ENCODE results near the gene SERTAD4.
A peak's percentile ranks its signal among the peaks of the same experiment; 100 is the strongest.
"Not testable (repeated sequence)": the region's sequence is repeated elsewhere in the genome, so short reads cannot be mapped to it uniquely, and the experiment has no call there.

The SERTAD4 gene

DNA sequence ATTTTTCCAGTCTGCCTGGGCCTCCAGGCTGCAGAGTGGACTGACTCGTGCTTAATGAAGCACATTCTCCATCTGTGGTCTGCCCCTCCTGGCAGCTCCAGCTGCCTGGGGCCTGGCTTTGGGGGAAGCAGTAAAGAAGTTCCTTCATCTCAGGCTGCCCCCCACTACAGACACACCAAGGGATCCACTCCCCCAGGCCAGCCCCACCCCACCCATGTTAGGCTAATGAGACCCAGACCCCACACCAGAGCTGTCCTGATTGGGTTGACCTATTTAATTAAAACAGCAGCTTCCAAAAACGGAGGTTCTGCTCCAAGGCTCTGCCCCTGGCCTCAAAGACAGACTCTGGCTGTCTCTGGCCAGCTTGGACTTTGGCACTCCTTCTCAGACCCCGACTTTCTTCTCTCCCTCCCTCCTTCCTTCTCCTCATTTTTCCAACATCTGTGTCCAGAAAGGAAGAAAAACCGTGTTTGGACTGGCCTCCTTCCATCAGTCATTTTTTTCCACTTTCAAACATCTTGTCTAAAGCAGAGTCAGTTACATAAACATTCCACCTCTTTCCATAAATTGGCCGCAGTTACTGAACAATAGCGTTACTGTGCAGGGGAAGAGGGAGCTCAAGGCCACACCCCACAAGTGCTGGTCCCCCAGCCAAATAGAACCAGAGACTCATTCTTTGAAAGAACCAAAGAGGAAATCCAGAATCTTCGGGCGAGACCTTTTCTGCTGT lies 29.7 kb downstream of the SERTAD4 start:
- Mint-ChIP-seq H3K4me1 (ENCODE audit: low read depth) (no peaks in the 10 kb centered on the region), H3K27ac (no peak overlapping the region), H3K36me3 (ENCODE audit: low read depth) (no peaks in the 10 kb centered on the region), H3K4me3 (no peak overlapping the region), H3K27me3 (peaks cover 16% of the 10 kb centered on the region), H3K9me3 (no peaks in the 10 kb centered on the region)
- no peak for DNase-seq

DNA sequence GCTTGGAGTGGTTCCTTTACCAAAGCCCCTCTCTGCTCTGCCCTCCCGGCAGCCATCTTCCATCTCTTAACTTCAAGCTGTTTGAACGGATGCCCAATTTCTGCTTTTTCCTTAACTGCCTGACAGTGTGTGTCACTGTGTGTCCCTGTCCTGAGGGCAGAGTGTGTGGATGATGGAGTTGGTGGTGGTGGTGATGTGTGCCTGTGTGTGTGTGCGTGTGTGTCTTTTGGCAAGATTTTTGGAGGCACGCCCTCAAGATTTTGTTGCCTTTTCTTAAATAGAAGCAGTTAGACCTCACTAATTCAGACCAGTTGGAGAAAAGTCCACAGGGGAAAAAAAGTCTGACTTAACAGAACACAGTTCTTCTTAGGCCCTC lies 30.3 kb downstream of the SERTAD4 start:
- no peak overlapping the region for H3K27ac Mint-ChIP-seq

DNA sequence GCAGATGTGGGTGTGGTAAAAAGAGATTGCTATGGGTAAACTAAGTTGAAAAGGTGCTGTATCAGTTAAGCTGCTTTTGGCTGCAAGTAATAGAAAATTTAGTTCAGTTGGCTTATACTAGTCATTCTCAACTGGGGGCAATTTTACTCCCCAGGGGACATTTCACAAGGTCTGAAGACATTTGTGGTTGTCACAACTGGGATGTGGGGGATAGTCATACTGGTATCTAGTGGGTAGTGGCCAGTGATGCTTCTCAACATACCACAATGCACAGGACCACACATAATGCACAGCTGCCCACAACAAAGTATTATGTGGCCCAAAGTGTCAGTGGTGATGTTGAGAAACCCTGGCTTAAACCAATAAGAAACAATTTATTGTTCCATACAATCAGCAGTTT lies 31.4 kb downstream of the SERTAD4 start:
- DNase-seq: no peak
- Mint-ChIP-seq H3K27me3 (peaks cover 19% of the 10 kb centered on the region), H3K27ac (no peak overlapping the region), H3K4me1 (ENCODE audit: low read depth) (no peaks in the 10 kb centered on the region), H3K36me3 (ENCODE audit: low read depth) (no peaks in the 10 kb centered on the region), H3K9me3 (no peaks in the 10 kb centered on the region), H3K4me3 (no peak overlapping the region)

More for the DNA sequence above, 30.3 kb downstream of the SERTAD4 start:
- Mint-ChIP-seq H3K27me3 (peaks cover 19% of the 10 kb centered on the region), H3K36me3 (ENCODE audit: low read depth) (no peaks in the 10 kb centered on the region), H3K4me3 (no peak overlapping the region), H3K9me3 (no peaks in the 10 kb centered on the region), H3K4me1 (ENCODE audit: low read depth) (no peaks in the 10 kb centered on the region)
- no peak for DNase-seq

DNA sequence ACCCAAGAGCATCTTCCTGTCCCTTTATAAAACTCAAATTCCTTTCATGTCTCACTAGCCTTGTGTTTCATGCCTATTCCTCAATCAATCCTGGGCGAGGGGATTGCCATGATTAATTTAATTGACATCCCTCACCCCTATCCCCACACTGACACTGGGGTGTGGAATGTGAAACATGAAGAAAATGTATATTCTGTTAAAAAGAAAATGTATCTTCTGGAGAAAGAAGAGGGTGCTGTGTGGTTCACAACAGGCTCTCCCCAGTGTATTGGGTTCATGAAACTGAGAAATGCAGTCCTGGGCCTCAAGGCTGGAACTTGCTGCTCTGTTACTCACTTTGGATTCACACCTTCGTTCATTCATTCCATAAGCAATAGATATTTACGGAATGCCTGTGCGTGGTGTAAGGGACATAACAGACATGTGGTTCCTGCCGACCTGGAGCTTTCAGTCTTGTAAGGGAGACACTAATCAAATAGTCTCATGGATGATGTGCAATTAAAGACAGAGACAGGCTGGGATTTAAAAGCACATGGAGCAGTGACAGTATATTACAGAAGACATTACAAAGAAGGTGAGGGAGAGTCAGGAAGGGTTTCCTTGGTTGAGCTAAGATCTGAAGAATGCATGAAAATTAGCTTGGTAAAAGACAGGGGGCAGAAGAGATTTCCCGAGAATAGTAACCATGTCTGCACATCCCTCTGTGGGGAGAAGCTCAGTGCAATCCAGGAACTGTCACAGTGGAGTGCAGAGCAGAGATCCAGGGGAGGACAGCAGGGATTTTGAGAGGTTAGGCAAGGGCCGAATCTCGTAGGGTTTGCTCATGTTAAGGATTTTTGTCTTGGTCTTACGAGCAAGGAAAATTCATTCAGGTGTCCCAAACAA lies 32.1 kb downstream of the SERTAD4 start:
- Mint-ChIP-seq H3K27me3 (peaks cover 18% of the 10 kb centered on the region), H3K27ac (no peak overlapping the region), H3K4me1 (ENCODE audit: low read depth) (no peaks in the 10 kb centered on the region), H3K36me3 (ENCODE audit: low read depth) (no peaks in the 10 kb centered on the region), H3K9me3 (no peaks in the 10 kb centered on the region), H3K4me3 (no peak overlapping the region)
- DNase-seq: no peak

DNA sequence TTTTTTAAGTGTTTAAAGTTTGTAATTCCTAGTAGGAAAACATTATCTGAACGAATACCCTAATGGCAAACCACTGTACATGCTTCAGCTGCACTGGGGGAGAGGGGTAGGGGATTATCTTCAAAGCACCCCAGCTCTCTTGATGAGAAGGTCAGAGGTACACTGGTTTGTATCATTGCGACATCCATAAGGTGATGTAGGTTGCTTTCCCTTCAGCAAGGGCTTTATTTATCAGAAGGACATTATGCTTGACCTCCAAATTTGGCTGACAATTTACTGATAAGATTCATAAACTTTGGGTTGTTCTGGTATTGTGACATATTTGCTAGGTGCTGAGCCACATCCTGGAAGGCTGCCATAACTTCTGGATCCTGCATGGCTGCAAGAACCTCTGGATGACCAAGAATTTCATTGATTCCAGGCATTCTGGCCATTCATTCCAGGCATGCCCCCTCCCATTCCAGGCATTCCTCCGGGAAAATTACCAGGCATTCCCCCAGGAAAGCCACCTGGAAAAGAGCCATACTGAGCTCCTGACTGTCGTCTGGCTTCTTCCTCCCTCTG lies 32.9 kb downstream of the SERTAD4 start:
- not testable (repeated sequence) for H3K27ac Mint-ChIP-seq; H3K36me3 Mint-ChIP-seq (ENCODE audit: low read depth)

DNA sequence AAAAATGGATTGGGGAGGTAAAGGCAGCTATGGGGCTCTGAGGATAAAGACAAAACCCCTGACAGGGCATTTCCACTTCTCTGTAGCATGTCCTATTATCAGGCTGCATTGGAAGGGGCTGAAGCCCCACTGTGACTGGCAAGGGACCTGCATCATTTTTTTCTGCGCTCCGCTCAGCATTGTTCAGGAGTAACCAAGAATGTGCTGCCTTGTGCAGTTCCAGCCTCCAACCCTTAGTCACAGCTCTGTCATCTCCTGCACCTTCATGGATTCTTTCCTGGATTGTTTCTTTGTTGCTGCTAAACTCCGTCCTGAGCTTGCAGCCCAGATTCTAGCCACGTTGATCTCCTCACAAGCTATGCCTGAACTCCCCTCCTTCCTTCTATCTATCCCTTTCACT lies 37.4 kb downstream of the SERTAD4 start:
- no peak for DNase-seq
- H3K36me3 Mint-ChIP-seq (ENCODE audit: low read depth): no peaks in the 10 kb centered on the region
- H3K4me3 Mint-ChIP-seq: no peak overlapping the region
- H3K27me3 Mint-ChIP-seq: peaks cover 24% of the 10 kb centered on the region
- H3K27ac Mint-ChIP-seq: no peak overlapping the region
- H3K9me3 Mint-ChIP-seq: no peaks in the 10 kb centered on the region
- no peaks in the 10 kb centered on the region for H3K4me1 Mint-ChIP-seq (ENCODE audit: low read depth)

More for the DNA sequence above, 32.9 kb downstream of the SERTAD4 start:
- DNase-seq; H3K4me1 Mint-ChIP-seq (ENCODE audit: low read depth); H3K4me3 Mint-ChIP-seq; H3K9me3 Mint-ChIP-seq: not testable (repeated sequence)
- peaks cover 15% of the 10 kb centered on the region for H3K27me3 Mint-ChIP-seq

DNA sequence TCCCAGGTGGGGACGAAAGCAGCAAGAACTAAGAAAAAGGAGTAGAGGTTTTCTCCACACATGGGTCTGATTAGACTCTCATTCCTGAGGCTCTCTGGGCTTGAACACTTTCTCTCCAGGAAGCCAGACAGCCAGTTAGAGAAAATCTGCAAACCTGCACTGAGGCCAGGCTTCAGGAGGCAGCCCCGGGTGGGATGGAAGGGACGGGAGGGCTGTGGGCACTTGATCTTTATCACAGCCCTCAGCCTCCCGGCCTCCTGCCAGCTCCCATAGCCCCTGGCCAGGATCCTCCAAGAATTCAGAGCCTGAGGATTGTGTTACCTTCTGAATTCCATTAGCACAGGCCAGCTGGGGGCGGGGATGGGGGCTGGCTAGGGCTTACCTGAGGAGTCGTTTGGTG lies 40.1 kb downstream of the SERTAD4 start:
- H3K27ac Mint-ChIP-seq: no peak overlapping the region
- no peak overlapping the region for H3K4me3 Mint-ChIP-seq
- H3K9me3 Mint-ChIP-seq: no peaks in the 10 kb centered on the region
- H3K36me3 Mint-ChIP-seq (ENCODE audit: low read depth): no peaks in the 10 kb centered on the region
- no peak for DNase-seq
- no peaks in the 10 kb centered on the region for H3K4me1 Mint-ChIP-seq (ENCODE audit: low read depth)
- H3K27me3 Mint-ChIP-seq: peaks cover 12% of the 10 kb centered on the region

DNA sequence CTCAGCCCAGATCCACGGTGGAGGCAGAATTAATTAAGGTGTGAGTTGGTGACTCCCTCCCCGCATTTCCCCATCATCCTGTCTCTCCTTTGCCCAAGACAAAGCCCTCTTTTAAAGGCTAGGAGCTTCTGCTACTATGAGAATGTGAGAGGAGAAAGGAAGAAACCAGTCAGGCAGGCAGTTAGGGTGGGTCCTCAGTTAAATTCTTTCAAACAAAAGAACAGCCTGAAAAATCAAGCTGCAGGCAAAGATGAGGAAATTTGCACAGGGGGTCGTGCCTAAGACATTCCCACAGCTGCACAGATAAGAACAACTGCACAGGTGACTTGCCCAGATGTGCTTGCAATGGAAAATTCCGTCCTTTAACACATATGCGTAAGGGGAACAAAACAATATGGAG lies 47.6 kb downstream of the SERTAD4 start:
- Mint-ChIP-seq H3K36me3 (ENCODE audit: low read depth) (no peaks in the 10 kb centered on the region), H3K4me3 (no peak overlapping the region), H3K27ac (no peak overlapping the region), H3K9me3 (peaks cover 24% of the 10 kb centered on the region), H3K4me1 (ENCODE audit: low read depth) (no peaks in the 10 kb centered on the region), H3K27me3 (peaks cover 34% of the 10 kb centered on the region)
- DNase-seq: no peak

DNA sequence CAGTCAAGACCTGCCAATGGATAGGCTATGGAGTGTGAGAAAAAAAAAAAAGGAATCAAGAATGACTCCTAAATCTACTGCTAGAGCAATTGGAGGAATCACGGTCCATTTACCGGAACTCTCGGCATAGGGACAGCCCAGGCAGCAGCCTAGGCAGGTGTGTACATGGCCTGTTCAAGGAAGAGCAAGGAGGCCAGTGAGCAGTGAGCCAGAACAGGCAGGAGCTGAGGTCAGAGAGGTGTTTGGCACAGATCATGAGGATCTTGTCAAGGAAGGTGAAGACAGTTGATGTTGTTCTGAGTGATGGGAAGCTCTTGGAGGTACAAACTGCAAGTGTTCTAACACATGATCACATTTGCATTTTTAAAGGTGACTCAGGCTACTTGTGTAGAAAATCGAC lies 55.5 kb downstream of the SERTAD4 start:
- DNase-seq: no peak
- no peak overlapping the region for H3K27ac Mint-ChIP-seq
- H3K4me1 Mint-ChIP-seq (ENCODE audit: low read depth): peaks cover 5% of the 10 kb centered on the region
- peaks cover 69% of the 10 kb centered on the region for H3K27me3 Mint-ChIP-seq
- no peaks in the 10 kb centered on the region for H3K36me3 Mint-ChIP-seq (ENCODE audit: low read depth)
- no peak overlapping the region for H3K4me3 Mint-ChIP-seq
- H3K9me3 Mint-ChIP-seq: no peaks in the 10 kb centered on the region

DNA sequence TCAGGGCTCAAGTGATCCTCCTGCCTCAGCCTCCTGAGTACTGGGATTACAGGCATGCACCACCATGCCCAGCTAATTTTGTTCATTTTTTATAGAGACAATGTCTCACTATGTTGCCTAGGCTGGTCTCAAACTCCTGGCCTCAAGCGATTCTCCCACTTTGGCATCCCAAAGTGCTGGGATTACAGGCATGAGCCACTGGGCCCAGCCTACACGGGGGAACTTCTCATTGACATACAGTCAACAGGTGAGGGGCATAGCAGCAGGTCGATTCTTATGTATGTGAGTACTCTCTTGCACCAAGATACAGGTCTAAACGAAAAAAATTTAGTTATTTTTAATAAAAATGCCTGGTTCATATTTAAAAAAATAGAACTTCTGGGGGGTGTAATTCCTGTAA lies 56.7 kb downstream of the SERTAD4 start:
- Mint-ChIP-seq H3K9me3 (no peaks in the 10 kb centered on the region), H3K27ac (no peak overlapping the region), H3K4me1 (ENCODE audit: low read depth) (peaks cover 5% of the 10 kb centered on the region), H3K27me3 (peaks cover 67% of the 10 kb centered on the region), H3K36me3 (ENCODE audit: low read depth) (no peaks in the 10 kb centered on the region), H3K4me3 (no peak overlapping the region)
- DNase-seq: no peak

DNA sequence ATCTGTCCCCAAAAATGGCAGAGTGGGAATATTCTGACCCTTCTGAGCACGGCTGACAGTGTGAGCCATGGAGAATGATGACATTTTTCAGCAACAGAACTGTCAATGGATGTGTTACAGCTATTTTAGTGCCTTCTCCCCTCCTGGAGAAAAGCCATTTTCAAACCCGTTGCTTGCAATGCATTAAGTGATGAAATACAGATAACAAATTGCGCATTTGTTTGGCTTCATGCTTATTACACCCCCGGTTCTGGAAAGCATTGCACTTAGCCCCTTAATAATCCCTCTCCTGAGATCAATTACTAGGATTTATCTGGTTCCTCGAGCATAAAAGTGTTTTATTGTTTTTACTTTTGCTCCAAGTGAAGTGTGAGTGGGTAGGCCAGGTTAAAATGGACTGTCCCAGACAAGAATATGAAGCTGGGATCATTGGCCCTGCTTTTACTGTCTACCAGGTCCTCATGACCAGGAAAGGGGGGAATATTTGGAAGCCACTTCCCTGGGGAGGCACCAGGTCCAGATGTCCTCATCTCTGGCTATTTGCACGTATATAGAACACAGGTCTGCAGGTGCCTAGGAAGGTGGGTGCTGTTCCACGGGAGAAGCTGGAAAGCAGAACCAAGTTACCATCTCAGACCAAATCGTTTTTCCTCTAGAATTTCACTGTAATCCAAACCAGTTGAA lies 58.6 kb downstream of the SERTAD4 start:
- H3K27me3 Mint-ChIP-seq: peaks cover 68% of the 10 kb centered on the region
- no peaks in the 10 kb centered on the region for H3K9me3 Mint-ChIP-seq

DNA sequence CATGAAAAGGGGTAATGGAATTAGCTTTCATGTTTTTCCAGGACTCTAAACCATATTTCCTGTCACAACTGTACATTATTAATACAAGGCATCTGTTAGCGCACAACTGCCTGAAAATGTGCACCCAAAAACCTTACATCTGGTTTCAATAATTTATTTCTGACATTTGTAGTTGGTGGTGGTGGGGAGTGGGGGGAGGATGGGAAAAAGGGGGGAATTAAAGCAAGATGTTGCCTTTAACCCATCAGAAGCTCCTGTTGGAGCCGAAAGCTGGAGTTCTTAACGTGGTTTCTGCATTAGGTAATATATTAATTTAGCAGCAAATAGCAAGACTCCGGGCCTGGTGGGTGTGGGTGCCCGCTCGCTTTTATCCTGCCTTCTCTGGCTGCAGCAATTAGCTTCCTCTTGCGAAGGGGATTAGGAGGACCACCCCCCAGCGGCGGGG lies 59.2 kb downstream of the SERTAD4 start:
- DNase-seq: no peak
- Mint-ChIP-seq H3K27me3 (peaks cover 74% of the 10 kb centered on the region), H3K4me3 (no peak overlapping the region), H3K4me1 (ENCODE audit: low read depth) (peaks cover 5% of the 10 kb centered on the region), H3K36me3 (ENCODE audit: low read depth) (no peaks in the 10 kb centered on the region), H3K9me3 (no peaks in the 10 kb centered on the region), H3K27ac (no peak overlapping the region)

More for the DNA sequence above, 58.6 kb downstream of the SERTAD4 start:
- no peak for DNase-seq
- Mint-ChIP-seq H3K27ac (no peak overlapping the region), H3K4me3 (no peak overlapping the region), H3K36me3 (ENCODE audit: low read depth) (no peaks in the 10 kb centered on the region), H3K4me1 (ENCODE audit: low read depth) (peaks cover 5% of the 10 kb centered on the region)

DNA sequence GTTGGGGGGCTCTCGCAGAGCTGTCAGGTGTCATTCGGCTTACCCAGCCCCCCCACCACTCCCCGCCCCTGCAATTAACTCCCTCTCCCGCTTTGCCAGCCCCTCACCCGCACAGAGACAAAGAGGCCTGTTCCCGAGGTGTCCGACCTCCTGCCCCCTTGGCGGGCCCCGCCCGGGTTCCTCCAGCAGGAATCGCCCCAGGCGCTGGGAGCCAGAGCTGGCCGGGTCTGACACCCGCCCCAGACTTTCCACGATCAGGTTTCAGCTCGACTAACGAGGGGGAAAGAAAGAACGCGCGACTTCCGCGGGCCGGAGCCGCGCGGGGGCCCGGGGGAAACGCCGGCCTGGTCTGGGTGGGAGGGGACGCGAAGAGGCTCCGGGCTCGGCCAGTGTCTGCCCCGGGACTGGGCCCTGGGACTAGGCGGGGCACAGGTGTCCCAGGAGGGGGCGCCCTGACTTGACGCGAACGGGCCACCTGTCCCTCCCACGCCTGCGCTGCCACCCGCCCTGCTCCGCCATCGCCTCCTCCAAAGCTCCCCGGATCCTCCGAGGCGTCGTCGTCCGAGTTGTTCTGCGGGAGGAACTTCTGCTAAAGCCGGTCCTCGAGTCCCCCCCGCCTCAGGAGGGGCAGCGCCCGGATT lies 59.8 kb downstream of the SERTAD4 start:
- DNase-seq: peak; percentile 58
- Mint-ChIP-seq H3K27ac (no peak overlapping the region), H3K36me3 (ENCODE audit: low read depth) (no peaks in the 10 kb centered on the region)

DNA sequence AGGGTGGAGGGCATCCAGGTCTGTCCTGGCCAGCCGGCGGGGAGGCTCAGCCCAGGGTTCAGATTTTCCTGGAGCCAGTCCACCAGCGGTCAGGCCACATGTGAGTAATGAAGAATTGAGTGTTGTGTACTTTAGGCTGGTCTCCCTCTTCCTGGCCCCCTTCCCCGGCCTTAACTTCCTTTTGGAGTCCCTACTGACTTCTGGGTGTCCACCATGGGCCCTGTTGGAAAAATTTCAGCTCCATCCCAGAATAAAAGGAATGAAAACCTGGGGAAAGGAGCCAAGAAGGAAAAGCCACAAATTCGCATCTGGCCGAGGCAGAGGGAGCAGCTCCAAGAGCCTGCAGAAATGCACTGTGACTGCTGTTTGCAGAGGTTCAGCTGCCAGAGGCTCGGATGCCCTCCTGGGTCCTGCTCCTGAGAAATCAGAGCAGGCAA lies 60.6 kb downstream of the SERTAD4 start:
- Mint-ChIP-seq H3K4me3 (peak overlapping the region; percentile 16), H3K36me3 (ENCODE audit: low read depth) (no peaks in the 10 kb centered on the region), H3K9me3 (no peaks in the 10 kb centered on the region), H3K27ac (no peak overlapping the region), H3K4me1 (ENCODE audit: low read depth) (peaks cover 5% of the 10 kb centered on the region), H3K27me3 (peaks cover 79% of the 10 kb centered on the region)
- no peak for DNase-seq

More for the DNA sequence above, 59.8 kb downstream of the SERTAD4 start:
- Mint-ChIP-seq H3K9me3 (no peaks in the 10 kb centered on the region), H3K27me3 (peaks cover 77% of the 10 kb centered on the region), H3K4me1 (ENCODE audit: low read depth) (peaks cover 5% of the 10 kb centered on the region), H3K4me3 (peak overlapping the region; percentile 44)

Data from activated T-cell treated with anti-CD3 and anti-CD28 coated beads, Interleukin-2, amount 50 U/mL, for 24 hours (primary cell).